GM19468 (cell line): ENCODE data around the gene KIF4B.

Experiments used
- ATAC-seq: cut with Tn5 transposase; IDR thresholded peaks from one replicate; pipeline ENCODE4 v1.9.1; 2021; ENCODE audit warnings: mild to moderate bottlenecking, moderate library complexity, moderate number of reproducible peaks; ENCODE audit not compliant: unreplicated experiment; ENCODE audit errors: extremely low read depth

KIF4B gene

GRCh38 chr5:155049569-155050383 lies 36.2 kb downstream of the KIF4B start:
- ATAC-seq: no peak

DNA sequence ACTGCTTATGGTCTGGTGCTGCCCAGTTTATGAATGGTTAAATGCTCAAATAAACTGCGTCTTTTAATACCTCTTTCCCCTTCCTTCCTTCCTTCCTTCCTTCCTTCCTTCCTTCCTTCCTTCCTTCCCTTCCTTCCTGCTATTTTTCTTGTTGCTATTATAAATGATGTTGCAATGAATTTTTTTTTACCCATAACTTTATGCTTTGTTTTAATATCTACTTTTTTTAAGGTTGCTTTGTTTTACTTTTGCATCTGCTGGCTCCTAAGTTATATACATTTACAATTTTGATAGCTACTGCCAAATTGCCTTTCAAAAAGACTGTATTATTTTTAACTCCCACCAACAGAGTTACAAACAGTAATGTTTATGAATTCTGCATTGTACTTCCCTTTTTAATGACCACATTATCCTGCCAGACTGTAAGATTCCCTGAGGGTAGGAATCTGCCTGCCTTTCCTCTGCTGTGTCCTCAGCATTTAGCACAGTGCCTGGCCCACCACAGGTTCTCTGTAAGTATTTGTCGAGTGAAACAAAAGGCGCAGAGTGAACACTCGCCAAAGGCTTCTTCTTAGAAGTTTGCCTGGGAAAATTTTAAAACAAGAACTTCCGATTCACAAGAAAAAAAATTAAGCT lies 36.9 kb downstream of the KIF4B start:
- no peak for ATAC-seq

DNA sequence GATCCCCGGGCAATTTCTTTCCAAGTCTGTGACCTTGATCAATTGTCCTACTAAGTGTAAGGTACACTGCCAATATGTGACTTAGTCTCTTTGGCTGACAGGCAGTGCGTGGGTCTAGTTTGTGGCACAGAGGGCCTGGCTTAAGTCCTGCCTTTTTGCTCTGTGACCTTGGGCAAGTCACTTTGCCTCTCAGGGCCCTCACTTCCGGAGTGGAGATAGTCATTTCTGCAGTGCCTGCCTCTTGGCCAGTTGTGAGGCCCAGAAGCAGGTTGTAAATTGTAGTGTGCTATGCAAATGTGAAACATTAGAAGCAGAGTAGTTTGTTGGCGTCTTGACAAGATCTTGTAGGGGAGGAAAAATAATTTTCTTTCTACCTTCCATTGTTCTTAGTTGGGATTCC lies 39.0 kb downstream of the KIF4B start:
- no peak for ATAC-seq

DNA sequence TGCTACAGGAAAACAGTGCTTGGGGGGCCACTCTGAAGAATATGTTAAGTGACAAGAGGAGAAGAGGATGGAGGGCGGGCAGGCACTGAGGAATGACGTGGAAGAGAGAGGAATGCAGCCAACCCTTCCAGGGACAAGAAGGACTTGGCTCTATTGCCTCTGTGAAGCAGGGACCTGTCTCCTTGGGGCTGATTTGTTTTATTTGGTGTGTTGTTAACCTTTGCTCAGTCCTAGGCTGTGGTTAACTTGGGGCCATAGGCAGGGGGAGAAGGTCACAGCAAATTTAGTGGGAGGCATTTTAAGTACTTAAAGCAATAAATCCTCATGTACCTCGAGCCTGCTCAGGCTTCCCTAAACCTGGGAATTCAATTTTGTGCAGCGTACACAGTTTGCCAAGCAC lies 39.9 kb downstream of the KIF4B start:
- no peak for ATAC-seq

GRCh38 chr5:155056644-155057269 lies 43.2 kb downstream of the KIF4B start:
- no peak for ATAC-seq

DNA sequence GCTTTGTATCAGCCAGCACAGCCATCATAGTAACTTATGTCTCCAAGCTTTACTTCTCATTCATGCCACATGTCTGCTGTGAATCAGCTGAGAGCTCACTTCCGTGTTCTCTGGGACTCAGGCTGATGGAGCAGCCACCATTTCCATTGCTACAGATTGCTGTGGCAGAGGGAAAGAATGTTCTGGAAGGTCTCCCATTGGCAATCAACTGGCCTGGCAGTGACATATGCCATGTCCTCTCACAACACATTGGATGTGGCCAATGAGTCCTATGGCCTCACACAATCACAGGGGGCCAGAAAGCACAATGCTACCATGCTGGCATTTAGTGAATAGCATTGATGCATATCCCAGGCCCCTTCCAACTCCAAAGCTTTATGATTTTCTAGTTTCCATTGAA lies 44.1 kb downstream of the KIF4B start:
- no peak for ATAC-seq

GRCh38 chr5:155064580-155064979 lies 51.0 kb downstream of the KIF4B start:
- no peak for ATAC-seq

- no peak for ATAC-seq
Measured at GRCh38 chr5:155066886-155067595, 53.5 kb downstream of the KIF4B start.
